ENCODE data around the gene TBC1D5. TPM values are rescaled to one million over a fixed set of nuclear protein-coding genes. Genes with fewer than 3 reads are reported as not detected.
"Not testable (repeated sequence)": the region's sequence is repeated elsewhere in the genome, so short reads cannot be mapped to it uniquely, and the experiment has no call there.

Gene TBC1D5
- polyA plus RNA-seq, 3 donors, result 49.9 to 51.9 (median 51.5) TPM

DNA sequence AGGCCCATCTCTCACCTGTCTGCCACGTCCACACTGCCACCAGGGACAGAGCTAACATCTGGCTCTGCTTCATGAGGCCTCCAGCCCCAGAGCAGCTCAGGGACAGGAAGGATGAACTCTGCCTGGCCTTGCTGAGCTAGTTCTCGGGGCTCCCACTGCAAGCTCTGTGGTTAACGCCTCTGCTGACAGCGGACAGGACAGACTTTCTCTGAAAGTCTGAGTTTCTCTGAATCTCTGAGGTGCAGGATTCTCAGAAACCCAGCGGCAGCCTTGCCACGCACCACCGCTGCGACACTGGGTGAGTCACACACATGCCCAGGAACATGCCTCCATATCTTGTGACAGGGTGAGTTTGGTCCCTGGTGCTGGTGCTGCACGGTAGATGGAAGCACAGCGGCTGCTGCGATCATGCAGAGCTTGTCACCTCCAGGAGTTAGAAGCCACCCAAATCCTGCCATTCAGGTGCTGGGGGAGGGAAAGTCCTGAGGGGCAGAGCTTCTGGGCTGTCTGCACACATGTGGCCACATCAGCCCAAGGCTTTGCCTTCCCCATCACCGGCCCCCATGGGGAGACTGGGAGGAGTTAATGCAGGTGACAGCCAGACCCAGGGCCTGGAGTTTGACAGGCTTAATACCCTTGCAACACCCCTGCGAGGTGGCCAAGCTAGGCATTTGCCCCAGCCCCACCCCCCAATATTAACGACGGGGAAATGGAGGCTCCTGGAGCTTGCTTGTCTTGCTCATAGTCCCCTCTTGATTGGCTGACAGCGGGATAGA is 590.6 kb downstream of the TBC1D5 start:
- no peak for DNase-seq (ENCODE audit: extremely low read depth in 1 of 11, low read depth in 9 of 11, low spot score in 4 of 11)

DNA sequence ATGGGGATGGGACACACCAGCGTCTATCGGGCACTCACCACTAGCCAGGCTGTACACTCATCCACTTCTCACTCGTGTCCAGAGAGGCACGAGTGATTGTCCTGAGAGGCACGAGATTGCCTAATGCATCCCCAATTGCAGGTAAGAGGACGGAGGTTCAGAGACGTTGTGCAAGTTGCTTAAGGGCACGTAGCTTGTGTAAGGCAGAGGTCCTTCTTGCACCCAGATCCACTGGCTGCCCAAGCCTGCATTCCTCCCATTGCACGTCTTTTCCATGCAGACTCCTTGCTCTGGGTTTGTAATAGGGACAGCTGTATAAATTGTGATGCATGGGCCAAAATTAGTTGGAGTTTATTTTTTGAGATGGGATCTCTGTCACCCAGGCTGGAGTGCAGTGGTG is 593.4 kb downstream of the TBC1D5 start:
- no peak for DNase-seq (ENCODE audit: extremely low read depth in 1 of 11, low read depth in 9 of 11, low spot score in 4 of 11)

DNA sequence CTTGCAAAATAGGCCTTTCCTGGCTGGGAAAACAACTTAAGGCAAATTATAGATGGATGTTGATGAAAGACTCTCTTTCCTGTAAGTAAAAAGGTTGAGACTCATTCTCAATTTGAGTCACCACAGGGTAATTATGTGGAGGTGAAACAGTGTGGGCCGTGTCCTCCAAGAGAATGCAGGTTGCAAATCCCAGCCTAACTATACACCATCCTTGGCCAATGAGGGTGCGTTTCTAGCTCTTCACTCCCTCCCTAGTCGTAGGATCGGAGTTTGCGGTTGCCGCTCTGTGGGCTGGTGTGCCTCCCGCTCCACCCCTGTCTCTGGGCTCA is 597.8 kb downstream of the TBC1D5 start:
- no peak for DNase-seq (ENCODE audit: extremely low read depth in 1 of 11, low read depth in 9 of 11, low spot score in 4 of 11)

DNA sequence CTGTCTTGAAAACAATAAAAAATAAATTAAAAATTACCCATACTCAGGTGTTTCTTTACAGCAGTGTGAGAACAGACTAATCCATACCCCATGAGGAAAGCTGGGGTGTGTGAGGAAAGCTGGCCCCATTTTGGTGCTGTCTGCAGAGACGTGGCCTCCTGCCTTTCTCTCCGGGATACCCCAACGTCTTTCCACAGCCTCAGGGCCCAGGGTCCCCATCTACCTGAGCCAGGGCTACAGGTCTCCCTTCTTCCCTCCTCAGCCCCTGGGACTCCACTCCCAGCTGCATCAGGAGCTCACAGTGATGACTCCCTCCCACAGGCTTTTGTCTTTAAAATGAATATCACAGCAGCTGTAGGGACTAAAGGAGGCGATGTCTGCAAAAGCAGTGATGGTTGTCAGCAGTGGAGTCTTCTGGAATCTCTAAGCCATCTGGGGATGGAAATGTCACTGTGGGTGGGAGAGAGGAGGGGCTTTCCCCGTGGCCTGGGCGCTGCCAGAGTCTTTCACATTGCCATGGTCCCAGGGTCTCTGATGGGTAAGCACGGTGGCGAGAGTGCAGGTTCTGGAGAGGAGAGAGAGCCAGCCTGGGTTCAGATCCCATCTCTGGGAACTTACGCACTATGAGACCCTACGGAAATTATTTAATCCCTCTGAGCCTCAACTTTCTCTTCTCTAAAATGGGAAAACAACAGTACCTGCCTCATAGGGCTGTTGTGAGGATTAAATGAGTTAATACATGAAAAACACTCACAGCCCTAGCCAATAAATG is 598.4 kb downstream of the TBC1D5 start:
- no peak for DNase-seq (ENCODE audit: extremely low read depth in 1 of 11, low read depth in 9 of 11, low spot score in 4 of 11)

DNA sequence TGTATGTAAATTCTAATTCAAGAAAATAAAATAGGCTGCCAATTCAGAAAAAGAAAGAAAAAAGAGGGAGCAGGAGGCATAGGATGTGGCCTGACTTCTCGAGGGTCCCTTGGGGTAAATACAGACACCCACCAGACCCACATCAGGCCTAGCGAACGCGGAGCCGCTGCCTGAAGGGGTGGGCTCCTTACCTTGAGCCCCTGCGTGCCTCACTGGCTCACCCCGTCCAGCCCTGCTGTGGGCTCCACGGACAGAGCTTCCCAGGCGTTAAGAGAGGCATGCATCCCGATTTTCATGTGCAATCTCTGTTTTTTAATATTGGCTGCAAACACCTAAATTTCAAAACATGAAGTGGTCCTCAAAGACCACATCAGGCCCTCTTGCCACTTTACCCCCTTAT is 599.9 kb downstream of the TBC1D5 start:
- DNase-seq (ENCODE audit: extremely low read depth in 1 of 11, low read depth in 9 of 11, low spot score in 4 of 11), result no peak

DNA sequence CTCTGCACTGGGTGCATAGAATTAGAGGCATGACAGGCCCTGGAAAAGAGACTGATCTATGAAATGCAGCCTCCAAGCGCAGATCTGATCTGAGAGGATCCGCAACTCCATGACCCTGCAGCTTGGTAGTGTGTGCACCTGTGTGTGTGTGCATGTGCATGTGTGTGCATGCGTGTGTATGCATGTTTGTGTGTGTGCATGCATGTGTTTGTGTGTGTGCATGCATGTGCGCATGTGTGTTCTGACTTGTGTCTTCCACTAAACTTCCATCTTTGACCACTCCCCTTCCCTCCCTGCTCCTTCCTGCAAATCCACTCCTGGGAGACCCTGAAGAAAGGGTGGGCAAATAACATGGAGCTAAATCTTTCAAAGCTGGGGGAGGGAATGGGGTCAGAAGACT is 600.7 kb downstream of the TBC1D5 start:
- no peak for DNase-seq (ENCODE audit: extremely low read depth in 1 of 11, low read depth in 9 of 11, low spot score in 4 of 11)

DNA sequence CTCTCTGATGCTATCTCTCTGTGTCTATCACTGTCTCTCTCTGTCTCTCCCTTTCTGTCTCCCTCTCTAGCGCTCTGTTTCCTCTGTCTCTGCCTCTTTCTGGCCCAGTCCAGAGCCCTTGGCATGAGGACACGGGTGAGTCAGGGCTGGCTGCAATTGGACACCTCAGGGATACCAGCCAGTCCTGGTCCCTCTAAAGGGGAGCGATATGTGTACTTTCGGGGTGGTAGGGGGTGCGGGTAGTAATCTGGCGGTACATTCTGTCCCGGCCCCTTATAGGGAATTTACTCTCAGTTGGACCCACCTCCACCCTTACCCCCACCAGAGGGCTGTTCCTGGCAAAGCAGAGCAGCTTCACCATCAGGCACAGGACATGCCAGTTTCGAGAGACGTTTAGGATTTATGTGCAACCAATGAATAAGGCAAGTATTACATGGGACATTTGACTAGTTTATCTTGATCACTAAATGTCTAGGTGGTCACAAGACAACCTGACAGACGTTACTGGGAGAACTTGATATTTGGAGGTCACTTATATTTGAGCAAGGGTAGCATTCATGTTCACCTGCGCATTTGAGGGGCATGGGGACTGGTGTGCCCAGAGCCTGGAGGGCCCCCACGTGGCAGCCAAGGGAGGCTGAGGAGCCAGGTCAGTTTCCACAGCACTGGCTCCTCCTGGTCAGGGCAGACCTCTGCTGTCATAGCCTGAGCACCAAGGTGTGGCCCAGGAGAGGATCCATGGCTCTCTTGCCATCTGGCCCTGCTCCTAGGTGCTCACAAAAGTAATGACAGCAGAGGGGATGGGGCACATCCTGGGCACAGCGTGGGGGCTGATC is 601.5 kb downstream of the TBC1D5 start:
- no peak for DNase-seq (ENCODE audit: extremely low read depth in 1 of 11, low read depth in 9 of 11, low spot score in 4 of 11)

DNA sequence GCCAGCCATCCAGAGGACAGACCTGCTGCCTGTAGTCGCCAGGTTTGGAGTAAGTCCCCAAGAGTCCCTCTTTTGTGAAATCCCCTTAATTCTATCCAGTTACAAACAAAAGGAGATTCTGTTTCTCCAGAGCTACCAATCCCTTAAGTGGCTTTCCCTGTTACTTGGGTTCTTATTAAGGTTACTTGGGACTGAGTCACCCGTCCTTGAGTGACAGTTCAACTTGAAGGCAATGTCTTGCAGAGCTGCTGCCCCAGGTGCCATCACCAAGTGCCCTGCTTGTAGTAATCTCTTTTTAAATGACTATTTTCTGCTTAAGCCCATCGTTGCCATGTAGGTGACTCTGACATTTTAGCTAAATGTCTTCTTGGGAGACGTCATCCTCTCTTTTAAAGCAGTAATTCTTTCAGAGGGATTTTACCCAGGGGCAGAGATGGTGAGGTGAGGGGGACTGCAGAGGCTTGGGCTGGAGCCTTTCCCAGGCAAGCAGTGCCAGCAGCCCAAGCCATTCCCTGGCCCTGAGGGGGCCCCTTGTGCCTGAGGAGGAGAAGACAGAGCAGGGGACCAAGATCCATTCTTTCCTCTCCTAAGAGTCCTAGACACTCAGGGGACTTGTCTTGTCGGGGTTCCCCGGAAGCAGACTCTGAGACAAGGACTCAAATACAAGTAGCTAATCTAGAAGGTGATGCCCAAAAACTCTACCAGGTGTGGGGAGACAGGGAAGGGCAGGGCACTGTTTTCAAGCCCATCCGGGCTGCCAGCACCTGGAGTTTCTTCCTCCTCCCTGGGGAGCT is 604.0 kb downstream of the TBC1D5 start:
- DNase-seq (ENCODE audit: extremely low read depth in 1 of 11, low read depth in 9 of 11, low spot score in 4 of 11), result no peak

DNA sequence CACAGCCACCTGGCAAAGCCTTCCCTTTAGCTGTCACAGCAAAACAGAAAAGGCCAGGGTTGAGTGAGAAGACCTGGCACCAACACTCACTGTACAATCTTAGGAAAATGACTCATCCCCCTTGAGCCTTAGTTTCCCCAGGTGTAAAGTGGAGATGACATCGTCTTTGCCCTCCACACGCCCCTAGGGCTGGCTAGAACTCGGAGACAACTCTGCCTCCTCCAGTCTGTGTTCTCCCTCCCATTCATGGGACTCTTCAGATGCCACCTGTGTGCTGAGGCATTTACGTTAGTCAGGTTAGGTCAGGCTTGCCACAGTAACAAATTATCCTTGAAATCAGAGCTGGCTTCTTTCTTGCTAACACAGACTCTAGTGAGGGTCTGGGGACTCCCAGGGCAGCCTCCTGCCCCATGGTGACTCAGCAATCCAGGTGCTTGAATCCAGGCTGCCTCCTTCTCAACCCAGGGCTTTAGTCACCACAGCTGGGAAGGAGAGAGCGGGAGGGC is 605.1 kb downstream of the TBC1D5 start:
- DNase-seq (ENCODE audit: extremely low read depth in 1 of 11, low read depth in 9 of 11, low spot score in 4 of 11), result no peak

DNA sequence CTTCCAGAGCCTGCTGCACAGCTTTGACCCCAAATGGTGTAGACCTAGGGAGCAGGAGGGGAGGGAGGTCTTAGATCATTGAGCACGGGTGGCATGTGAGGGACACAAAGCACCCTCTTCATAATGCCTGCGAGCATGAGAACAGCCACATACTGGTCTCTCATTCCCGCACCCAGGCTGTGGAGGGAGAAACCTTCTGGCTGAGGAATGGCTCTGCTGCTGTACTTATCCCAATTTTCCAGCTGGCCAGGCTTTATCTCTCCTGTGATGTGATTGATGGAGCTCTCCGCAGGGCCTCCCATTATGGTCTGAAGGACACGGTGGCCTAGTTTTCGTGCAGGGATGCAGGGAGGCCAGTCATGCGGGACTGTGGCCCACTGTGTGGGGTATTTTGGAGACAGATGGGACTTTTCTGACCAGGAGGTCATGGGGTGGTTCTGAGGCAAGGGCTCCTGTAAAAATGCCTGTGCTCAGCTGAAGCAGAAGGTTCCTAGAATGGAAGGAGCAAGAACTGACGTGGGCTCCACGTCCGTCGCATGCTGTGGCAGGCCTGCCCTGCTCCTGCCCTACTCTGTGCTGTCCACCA is 606.2 kb downstream of the TBC1D5 start:
- DNase-seq (ENCODE audit: extremely low read depth in 1 of 11, low read depth in 9 of 11, low spot score in 4 of 11), result peak; percentile 9 to 79 (median 57)

DNA sequence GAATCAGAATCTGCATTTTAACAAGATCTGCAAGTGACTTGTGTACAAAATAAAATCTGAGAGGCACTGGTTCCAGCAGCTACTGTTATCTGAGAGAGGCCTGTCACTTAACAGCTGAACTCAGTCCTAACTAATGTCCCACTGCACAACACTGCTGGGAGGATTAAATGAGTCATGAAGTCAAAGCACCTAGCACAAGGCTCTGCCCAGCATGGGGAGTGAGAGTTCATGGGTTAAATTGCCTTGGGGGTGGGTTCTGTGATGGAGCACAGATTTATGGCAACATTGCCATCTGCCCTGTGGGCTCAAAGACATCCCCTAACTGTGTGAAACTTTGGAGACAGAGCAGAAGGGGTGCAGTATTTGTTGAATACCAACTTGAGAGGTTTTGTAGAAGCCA is 606.7 kb downstream of the TBC1D5 start:
- DNase-seq (ENCODE audit: extremely low read depth in 1 of 11, low read depth in 9 of 11, low spot score in 4 of 11), result peak in 8 of 11 donors; percentile 8 to 36 (median 20)

DNA sequence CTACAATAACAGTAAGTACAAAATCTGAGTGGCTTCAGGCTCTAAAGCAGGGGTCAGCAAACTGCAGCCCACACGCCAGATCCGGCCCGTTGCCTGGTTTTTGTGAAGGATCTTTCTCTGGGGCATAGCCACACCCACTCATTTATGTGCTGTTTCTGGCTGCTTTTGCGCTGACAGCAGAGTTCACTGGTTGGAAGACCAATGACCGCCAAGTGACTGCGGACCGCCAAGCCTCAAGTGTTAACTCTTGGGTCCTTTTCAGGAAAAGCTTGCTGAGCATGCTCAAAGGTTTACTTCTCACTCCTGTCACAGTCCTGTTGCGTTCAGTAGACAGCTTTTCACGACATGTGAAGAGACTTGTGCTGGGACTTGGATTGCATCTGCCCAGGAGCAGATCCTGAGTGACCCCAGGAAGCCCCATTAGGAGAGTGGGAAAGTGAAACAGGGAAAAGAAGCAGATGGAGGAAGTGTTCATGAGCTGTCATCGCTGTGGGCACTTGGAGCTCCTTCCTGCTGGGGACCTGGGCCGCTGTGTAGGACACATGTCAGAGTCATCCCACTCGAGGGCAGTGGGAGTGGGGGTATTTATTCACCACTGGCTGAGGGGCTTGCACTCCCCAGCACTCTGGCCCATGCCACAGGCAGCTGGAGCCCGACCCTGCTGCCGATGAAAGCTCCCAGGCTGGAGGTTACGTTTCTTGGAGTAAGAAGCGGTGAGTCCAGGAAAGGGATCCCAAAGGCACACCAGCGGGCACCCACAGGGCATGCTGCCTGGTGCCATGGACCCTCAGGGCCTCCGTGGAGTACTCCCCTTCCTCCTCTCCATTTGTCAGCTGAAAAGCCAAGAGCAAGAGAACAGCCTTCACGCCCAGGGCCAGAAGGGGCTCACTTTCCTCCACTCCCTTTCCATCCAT is 608.5 kb downstream of the TBC1D5 start:
- no peak for DNase-seq (ENCODE audit: extremely low read depth in 1 of 11, low read depth in 9 of 11, low spot score in 4 of 11)

DNA sequence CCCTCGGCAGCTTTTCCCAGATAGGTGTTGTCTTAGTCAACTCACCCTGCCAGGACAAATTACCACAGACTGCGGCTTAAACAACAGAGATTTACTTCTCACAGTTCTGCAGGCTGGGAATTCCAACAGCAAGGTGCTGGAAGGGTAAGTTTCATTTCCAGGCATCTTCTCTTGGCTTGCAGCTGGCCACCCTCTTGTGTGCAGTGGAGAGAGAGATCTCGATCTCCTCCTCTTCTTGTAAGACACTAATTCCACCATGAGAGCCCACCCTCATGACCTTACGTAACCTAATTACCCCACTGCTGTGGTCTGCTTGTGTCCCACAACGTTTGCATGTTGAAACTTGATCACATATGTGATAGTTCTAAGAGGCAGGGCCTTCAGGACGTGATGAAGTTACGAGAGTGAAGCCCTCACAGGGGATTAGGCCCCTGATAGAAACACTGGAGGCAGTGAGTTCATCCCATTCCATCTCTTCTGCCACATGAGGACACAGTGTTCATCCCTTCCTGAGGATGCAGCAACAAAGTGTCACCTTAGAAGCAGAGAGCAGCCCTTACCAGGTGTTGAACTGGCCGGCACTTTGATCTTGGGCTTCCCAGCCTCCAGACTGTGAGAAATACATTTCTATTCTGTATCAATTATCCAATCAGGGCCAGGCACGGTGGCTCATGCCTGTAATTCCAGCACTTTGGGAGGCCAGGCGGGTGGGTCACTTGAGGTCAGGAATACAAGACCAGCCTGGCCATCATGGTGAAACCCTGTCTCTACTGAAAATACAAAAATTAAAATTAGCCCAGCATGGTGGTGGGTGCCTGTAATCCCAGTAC is 609.9 kb downstream of the TBC1D5 start:
- no peak for DNase-seq (ENCODE audit: extremely low read depth in 1 of 11, low read depth in 9 of 11, low spot score in 4 of 11)

DNA sequence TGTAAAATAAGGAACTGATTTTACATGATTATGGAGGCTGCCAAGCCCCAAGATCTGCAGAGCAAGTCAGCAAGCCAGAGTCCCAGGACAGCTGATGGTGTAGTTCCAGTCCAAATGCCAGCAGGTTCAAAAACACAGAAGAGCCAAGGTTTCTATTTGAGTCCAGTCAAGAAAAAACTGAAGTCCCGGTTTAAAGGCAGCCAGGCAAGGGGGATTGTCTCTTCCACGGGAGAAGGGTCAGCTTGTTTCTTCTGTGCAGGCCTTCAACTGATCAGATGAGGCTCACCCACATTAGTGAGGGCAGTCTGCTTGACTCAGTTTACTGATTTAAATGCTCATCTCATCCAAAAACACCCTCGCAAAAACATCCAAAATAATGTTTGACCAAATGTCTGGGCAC is 611.5 kb downstream of the TBC1D5 start:
- DNase-seq (ENCODE audit: extremely low read depth in 1 of 11, low read depth in 9 of 11, low spot score in 4 of 11), result no peak

DNA sequence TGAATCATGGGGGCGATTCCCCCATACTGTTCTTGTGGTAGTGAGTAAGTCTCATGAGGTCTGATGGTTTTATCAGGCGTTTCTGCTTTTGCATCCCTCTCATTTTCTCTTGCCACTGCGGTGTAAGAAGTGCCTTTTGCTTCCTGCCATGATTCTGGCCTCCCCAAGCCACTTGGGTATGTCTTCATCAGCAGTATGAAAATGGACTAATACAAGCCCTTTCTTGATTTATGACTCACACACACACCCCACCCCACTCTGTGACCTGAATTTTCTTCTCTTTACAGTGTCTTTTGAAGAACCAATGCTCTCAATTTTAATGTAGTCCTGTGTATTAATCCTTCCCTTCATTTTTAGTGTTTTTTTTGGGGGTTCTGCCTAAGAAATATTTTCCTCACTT is 612.9 kb downstream of the TBC1D5 start:
- no peak for DNase-seq (ENCODE audit: extremely low read depth in 1 of 11, low read depth in 9 of 11, low spot score in 4 of 11)

DNA sequence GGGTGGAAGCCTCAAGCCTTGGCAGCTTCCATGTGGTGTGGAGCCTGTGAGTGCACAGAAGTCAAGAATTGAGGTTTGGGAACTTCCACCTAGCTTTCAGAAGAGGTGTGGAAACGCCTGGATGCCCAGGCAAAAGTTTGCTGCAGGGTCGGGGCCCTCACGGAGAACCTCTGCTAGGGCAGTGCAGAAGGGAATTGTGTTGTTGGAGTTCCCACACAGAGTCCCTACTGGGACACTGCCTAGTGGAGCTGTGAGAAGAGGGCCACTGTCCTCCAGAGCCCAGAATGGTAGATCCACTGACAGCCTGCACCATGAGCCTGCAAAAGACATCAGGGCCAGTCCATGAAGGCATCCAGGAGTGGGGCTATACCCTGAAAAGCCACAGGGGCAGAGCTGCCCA is 613.8 kb downstream of the TBC1D5 start:
- DNase-seq (ENCODE audit: extremely low read depth in 1 of 11, low read depth in 9 of 11, low spot score in 4 of 11), result not testable (repeated sequence)
